GM12878 (cell line): ENCODE results near the gene NOVA2. TPM values are rescaled to one million over a fixed set of nuclear protein-coding genes. Genes with fewer than 3 reads are reported as not detected.

Experiments
- ATAC-seq: fragments of 200-7000 bp; cut with Tn5 transposase; 3 replicates; pipeline ENCODE4 v1.9.1; 2020; ENCODE audit warnings: mild to moderate bottlenecking, moderate library complexity
- BruUV-seq: library from RNA; stranded (reverse); fragments of 400-500 nt; replicated peaks from 2 replicates; lab custom pipeline; 2021; lab: Mats Ljungman, UMichigan
- CTCF ChIA-PET: fragments of 300-600 bp; sonication (Branson Sonifier 250); formaldehyde crosslinking; extraction: SDS; loops from one replicate; lab custom pipeline; 2021; ENCODE audit warnings: inconsistent platforms; lab: Yijun Ruan, JAX
- POLR2A ChIA-PET: fragments of 350-600 bp; formaldehyde crosslinking; extraction: SDS; loops from one replicate; lab custom pipeline; 2021; ENCODE audit warnings: inconsistent platforms; lab: Charles Lee
- RAD21 ChIA-PET: fragments of 300-600 bp; sonication (Branson Sonifier 250); formaldehyde crosslinking; loops from one replicate; lab custom pipeline; 2023; ENCODE audit warnings: antibody characterized with exemption; ENCODE audit not compliant: unreplicated experiment; lab: Charles Lee
- SMC1A ChIA-PET: fragments of 300-600 bp; sonication (Branson Sonifier 250); formaldehyde crosslinking; loops from one replicate; lab custom pipeline; 2023; ENCODE audit not compliant: unreplicated experiment, uncharacterized antibody; lab: Charles Lee
- DNase-seq: peaks from one replicate; pipeline ENCODE4 v3.0.0-alpha.2; 2011; ENCODE audit warnings: low read depth, low spot score
- FAIRE-seq: peaks from 3 replicates; lab custom pipeline; 2011; peaks lifted over from hg19 to GRCh38; lab: Jason Lieb, UNC
- H2AFZ ChIP-seq: 2 replicates; pipeline ENCODE4 v1.6.0; 2011; ENCODE audit warnings: low read depth, low read length, control low read depth; ENCODE audit not compliant: control insufficient read depth
- H3K27ac ChIP-seq: 2 replicates; pipeline ENCODE4 v1.5.1; 2011; ENCODE audit warnings: control low read depth; ENCODE audit not compliant: control insufficient read depth, insufficient read depth
- H3K27me3 ChIP-seq, 2 experiments: replicated peaks in 1 of 2; 2 replicates each; pipeline versions ENCODE4 v1.6.0 to v1.6.1; 2011; ENCODE audit warnings: low read length in 1 of 2; ENCODE audit not compliant: control insufficient read depth in 2 of 2, insufficient read depth in 2 of 2
- H3K36me3 ChIP-seq, 2 experiments: 2 replicates each; pipeline ENCODE4 v1.5.1; 2011; ENCODE audit warnings: low read length in 1 of 2; ENCODE audit not compliant: control insufficient read depth in 2 of 2, insufficient read depth in 2 of 2
- H3K4me1 ChIP-seq: 2 replicates; pipeline ENCODE4 v1.6.1; 2011; ENCODE audit warnings: mild to moderate bottlenecking, low read length, moderate library complexity, mixed read lengths; ENCODE audit not compliant: control insufficient read depth, insufficient read depth
- H3K4me2 ChIP-seq: 2 replicates; pipeline ENCODE4 v1.6.0; 2011; ENCODE audit warnings: control low read depth; ENCODE audit not compliant: control insufficient read depth, insufficient read depth
- H3K4me3 ChIP-seq: fragments of 200-600 bp; sonication (generic); 2 replicates; pipeline ENCODE4 v1.5.1; 2016
- H3K79me2 ChIP-seq: 2 replicates; pipeline ENCODE4 v1.6.0; 2011; ENCODE audit warnings: low read length; ENCODE audit not compliant: control insufficient read depth, insufficient read depth
- H3K9ac ChIP-seq: 2 replicates; pipeline ENCODE4 v1.8.0; 2011; ENCODE audit warnings: low read length, control low read depth, mixed read lengths; ENCODE audit not compliant: control insufficient read depth, insufficient read depth
- H3K9me3 ChIP-seq: replicated peaks from 3 replicates; pipeline ENCODE4 v1.5.1; 2011; ENCODE audit warnings: mild to moderate bottlenecking, low read length; ENCODE audit not compliant: control insufficient read depth, insufficient read depth
- H4K20me1 ChIP-seq: 2 replicates; pipeline ENCODE4 v1.6.0; 2011; ENCODE audit not compliant: control insufficient read depth, insufficient read depth
- EP300 ChIP-seq, 2 experiments: fragments of 150-350 bp in 1 of 2; IDR thresholded peaks; 2 replicates each; pipeline ENCODE4 v1.6.1; 2011 to 2012; ENCODE audit warnings: low read depth in 2 of 2, low read length in 2 of 2, borderline replicate concordance in 1 of 2, improper control_type of control experiment in 1 of 2, inconsistent platforms in 1 of 2; ENCODE audit not compliant: control insufficient read depth in 1 of 2
- GABPA ChIP-seq: IDR thresholded peaks from 2 replicates; pipeline ENCODE4 v1.6.1; 2014; ENCODE audit warnings: antibody characterized with exemption, low read depth, mild to moderate bottlenecking, inconsistent platforms
- GATAD2B ChIP-seq: fragments of 450-650 bp; conservative IDR thresholded peaks from 2 replicates; pipeline ENCODE4 v1.6.1; 2017; ENCODE audit warnings: low read depth, mild to moderate bottlenecking, moderate library complexity
- HDGF ChIP-seq: fragments of 450-650 bp; IDR thresholded peaks from 2 replicates; pipeline ENCODE4 v1.6.1; 2016; ENCODE audit warnings: antibody characterized with exemption
- IKZF1 ChIP-seq: fragments of 450-650 bp; conservative IDR thresholded peaks from 2 replicates; pipeline ENCODE4 v1.6.1; 2017; ENCODE audit warnings: antibody characterized with exemption, mild to moderate bottlenecking
- MEF2A ChIP-seq: IDR thresholded peaks from 2 replicates; pipeline ENCODE4 v1.6.1; 2011; ENCODE audit warnings: low read depth, mild to moderate bottlenecking, low read length, moderate library complexity; ENCODE audit not compliant: insufficient read depth
- MLLT1 ChIP-seq: fragments of 450-650 bp; IDR thresholded peaks from 2 replicates; pipeline ENCODE4 v1.6.1; 2016; ENCODE audit warnings: mild to moderate bottlenecking
- MTA2 ChIP-seq: fragments of 450-650 bp; IDR thresholded peaks from 2 replicates; pipeline ENCODE4 v1.6.1; 2016; ENCODE audit warnings: low read depth, mild to moderate bottlenecking, moderate library complexity
- NR2F1 ChIP-seq: fragments of 450-650 bp; conservative IDR thresholded peaks from 2 replicates; pipeline ENCODE4 v1.6.1; 2017; ENCODE audit warnings: mild to moderate bottlenecking
- POLR2A ChIP-seq: IDR thresholded peaks from 2 replicates; pipeline ENCODE4 v1.6.1; 2011; ENCODE audit warnings: low read depth, mild to moderate bottlenecking, low read length
- PRDM15 ChIP-seq: fragments of 450-650 bp; formaldehyde crosslinking; IDR thresholded peaks from 2 replicates; pipeline ENCODE4 v1.4.0; 2020; ENCODE audit warnings: mild to moderate bottlenecking, moderate library complexity
- RFX5 ChIP-seq: IDR thresholded peaks from 2 replicates; pipeline ENCODE4 v1.6.1; 2011; ENCODE audit warnings: low read depth, low read length, improper control_type of control experiment
- USF1 ChIP-seq: IDR thresholded peaks from 2 replicates; pipeline ENCODE4 v1.6.1; 2011; ENCODE audit warnings: borderline replicate concordance, low read depth, mild to moderate bottlenecking, moderate library complexity, mixed read lengths, low read length; ENCODE audit not compliant: insufficient read depth; ENCODE audit errors: extremely low read length
- USF2 ChIP-seq: IDR thresholded peaks from 2 replicates; pipeline ENCODE4 v1.6.1; 2011; ENCODE audit warnings: low read depth, low read length, improper control_type of control experiment, borderline replicate concordance
- ZBTB33 ChIP-seq: fragments of 450-650 bp; IDR thresholded peaks from 2 replicates; pipeline ENCODE4 v1.6.1; 2017; ENCODE audit warnings: mild to moderate bottlenecking
- ZNF274 ChIP-seq: IDR thresholded peaks from one replicate; pipeline ENCODE4 v1.8.0; 2011; ENCODE audit not compliant: insufficient read length, insufficient read depth
- WGBS: methylation state at CpG from one replicate; pipeline ENCODE4 v1.1.6; 2016; ENCODE audit warnings: low lambda C conversion rate; ENCODE audit not compliant: insufficient replicate concordance, insufficient coverage; ENCODE audit errors: missing lambda C conversion rate; 5-methylcytosine and 5-hydroxymethylcytosine counted together
- in situ Hi-C: fragments of 300-500 bp; cut with MboI; formaldehyde crosslinking; loops from 9 replicates; pipeline ENCODE4 v1.14.3; 2018; ENCODE audit warnings: mixed read lengths
- intact Hi-C: fragments of 100-400 bp; cut with micrococcal nuclease; formaldehyde crosslinking; loops from one replicate; pipeline ENCODE4 v1.14.2; 2022; ENCODE audit not compliant: unreplicated experiment
- polyA plus RNA-seq, 11 experiments: library from polyadenylated mRNA; depleted of rRNA in 4 of 11; unstranded in 6 of 11; stranded (reverse) in 5 of 11; fragments of >200 nt; fragmentation: Nextera tagmentation in 4 of 11; fragmentation: Illumina TruSeq in 1 of 11; extraction: Ambion mirVana in 4 of 11; extraction: Trizol in 1 of 11; gene quantifications; 1 replicate in 1 of 11; 2 replicates in 10 of 11; pipeline versions ENCODE4 v1.2.1 to v1.2.3, GENCODE V29; 2011 to 2016; ENCODE audit warnings: inconsistent platforms in 2 of 11, missing spikeins in 2 of 11, low read depth in 1 of 11
- total RNA-seq, 4 experiments: library from RNA; depleted of rRNA in 3 of 4; stranded (reverse); fragments of >200 nt in 3 of 4; fragmentation: Illumina TruSeq in 1 of 4; extraction: Trizol in 1 of 4; gene quantifications; 2 replicates each; pipeline versions ENCODE4 v1.2.1 to v1.2.3, GENCODE V29; 2013 to 2021

Gene NOVA2
- total and polyA plus RNA-seq, 10 of the 15 experiments (the other 5 are each of a cell fraction or from before 2014, with no cell fraction given) = under 0.01 to 0.44 (median 0.03) TPM; not detected in 4

GRCh38 chr19:45933759-45934158 is 39.9 kb downstream of the NOVA2 start:
- Histone ChIP-seq H3K27ac (no peak overlapping the region), H2AFZ (no peak overlapping the region), H3K4me1 (no peaks in the 10 kb centered on the region), H3K4me2 (no peak overlapping the region), H3K27me3 (no peaks in the 10 kb centered on the region), H3K9me3 (no peaks in the 10 kb centered on the region), H3K4me3 (no peak overlapping the region), H3K36me3 (no peaks in the 10 kb centered on the region), H4K20me1 (no peaks in the 10 kb centered on the region), H3K79me2 (no peaks in the 10 kb centered on the region), H3K9ac (no peak overlapping the region)
- WGBS = 29% methylated on average over 4 of the region's 9 CpGs
- no TSS peak for BruUV-seq
- no peak for DNase-seq
- ChIA-PET CTCF (interaction anchor here (1.0 kb wide), 1 partner anchor 10 kb away, joined by 5 read pairs; no protein-coding TSS in a partner anchor), RAD21 (no interaction called here), POLR2A (no interaction called here), SMC1A (no interaction called here)
- in situ Hi-C loops = no loop called here
- ATAC-seq = no peak
- intact Hi-C loops = no loop called here
- no peak for FAIRE-seq
- TF ChIP-seq MEF2A (no peak), NR2F1 (no peak), PRDM15 (CRISPR knock-in tag) (no peak), MTA2 (no peak), RFX5 (no peak), GABPA (no peak), GATAD2B (no peak), HDGF (no peak), ZBTB33 (no peak), MLLT1 (no peak), USF2 (no peak), EP300 (IDR thresholded peaks at IDR 0.05; ENCODE audit: borderline replicate concordance in 1 of 2, control insufficient read depth in 1 of 2, low read depth in 2 of 2, low read length in 2 of 2) (no peak), POLR2A (no peak), ZNF274 (no peak), IKZF1 (no peak), USF1 (no peak)
